ENCODE data around the gene KIAA1549. TPM values are rescaled to one million over a fixed set of nuclear protein-coding genes. Genes with fewer than 3 reads are reported as not detected.

Gene KIAA1549
- total and polyA plus RNA-seq, 4 donors = 0.13 to 2.8 (median 0.58) TPM

DNA sequence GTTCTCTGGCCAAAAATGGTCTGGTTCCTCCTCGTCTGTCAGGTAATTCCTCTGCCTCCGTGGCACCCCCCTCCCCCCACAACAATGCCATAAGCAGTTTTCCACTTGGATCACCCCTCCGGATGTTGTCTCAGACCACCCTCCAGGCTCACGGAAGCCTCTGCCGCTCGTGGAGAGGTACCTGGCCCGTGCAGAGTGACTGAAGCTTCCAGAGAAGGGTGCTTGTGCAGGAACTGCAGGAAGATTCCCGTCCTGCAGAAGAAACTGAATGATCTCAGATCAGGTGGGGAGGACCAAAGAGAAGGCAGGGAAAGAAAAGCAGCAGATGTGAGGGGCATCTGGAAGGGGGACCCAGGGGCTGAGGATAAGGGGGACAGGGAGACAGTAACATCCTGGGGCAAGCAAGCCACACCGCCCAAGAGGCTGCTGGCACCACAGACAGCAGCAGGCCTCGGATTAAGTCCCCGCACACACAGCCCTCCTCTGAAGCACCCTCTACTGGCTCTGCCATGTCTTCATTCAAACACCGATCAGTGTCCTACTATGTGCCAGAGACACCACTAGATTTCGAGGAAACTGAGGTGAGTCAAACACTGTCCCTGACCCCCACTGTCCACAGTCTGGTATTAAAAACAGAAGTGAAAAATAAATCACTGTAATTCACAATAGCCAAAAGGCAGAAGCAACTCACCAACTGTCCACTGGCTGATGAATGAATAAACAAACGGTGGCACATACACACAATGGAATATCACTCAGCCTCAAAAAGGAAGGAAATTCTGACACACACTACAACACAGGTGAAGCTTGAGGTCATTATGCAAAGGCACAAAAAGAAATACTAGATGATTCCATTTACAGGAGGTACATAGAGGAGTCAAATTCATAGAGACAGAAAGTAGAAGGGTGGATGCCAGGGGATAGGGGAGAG is 26.4 kb downstream of the KIAA1549 start:
- H3K4me1 ChIP-seq (ENCODE audit: control insufficient read depth in 1 of 2, insufficient read depth in 2 of 2, low read length in 2 of 2) = no peaks in the 10 kb centered on the region
- H3K27me3 ChIP-seq (ENCODE audit: control insufficient read depth in 1 of 2, insufficient read depth in 2 of 2, low read length in 1 of 2) = no peaks in the 10 kb centered on the region
- intact Hi-C loops (cut with DNase I) = no loop called here
- no peaks in the 10 kb centered on the region for H3K36me3 ChIP-seq (ENCODE audit: control insufficient read depth in 1 of 2, insufficient read depth in 2 of 2, low read length in 1 of 2)
- ATAC-seq (ENCODE audit: low FRiP score) (no peak), DNase-seq (no peak)
- no peak overlapping the region for H3K4me3 ChIP-seq (ENCODE audit: low read length in 2 of 2)
- WGBS, 2 donors = 72 to 83% methylated on average over 14 of the region's 14 CpGs
- H3K9me3 ChIP-seq (ENCODE audit: control insufficient read depth, low read length) = no peaks in the 10 kb centered on the region
- H3K27ac ChIP-seq (ENCODE audit: low read depth in 1 of 2, low read length in 2 of 2) = no peak overlapping the region

DNA sequence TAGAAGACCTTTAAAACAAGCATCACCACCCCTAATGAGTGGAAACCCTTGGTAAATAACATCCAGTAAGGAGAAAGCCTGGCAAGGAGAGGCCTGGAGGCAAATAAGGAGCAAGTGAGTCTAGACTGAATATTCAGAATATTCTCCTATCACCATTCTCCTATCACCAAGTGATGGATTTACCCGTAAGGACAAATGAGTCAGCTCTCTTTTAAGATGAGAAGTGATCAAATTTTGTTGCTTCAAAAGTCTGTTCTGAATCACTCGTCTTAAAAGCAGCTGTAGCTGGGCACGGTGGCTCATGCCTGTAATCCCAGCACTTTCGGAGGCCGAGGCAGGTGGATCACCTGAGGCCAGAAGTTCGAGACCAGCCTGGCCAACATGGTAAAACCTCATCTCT is 28.4 kb downstream of the KIAA1549 start:
- no peak for ATAC-seq (ENCODE audit: low FRiP score)
- no peaks in the 10 kb centered on the region for H3K36me3 ChIP-seq (ENCODE audit: control insufficient read depth in 1 of 2, insufficient read depth in 2 of 2, low read length in 1 of 2)
- 95% methylated on average over 6 of the region's 6 CpGs for WGBS, 2 donors
- no peaks in the 10 kb centered on the region for H3K9me3 ChIP-seq (ENCODE audit: control insufficient read depth, low read length)
- no peak overlapping the region for H3K27ac ChIP-seq (ENCODE audit: low read depth in 1 of 2, low read length in 2 of 2)
- no peak for DNase-seq
- no peak overlapping the region for H3K4me3 ChIP-seq (ENCODE audit: low read length in 2 of 2)
- H3K27me3 ChIP-seq (ENCODE audit: control insufficient read depth in 1 of 2, insufficient read depth in 2 of 2, low read length in 1 of 2) = no peaks in the 10 kb centered on the region
- H3K4me1 ChIP-seq (ENCODE audit: control insufficient read depth in 1 of 2, insufficient read depth in 2 of 2, low read length in 2 of 2) = no peaks in the 10 kb centered on the region
- intact Hi-C loops (cut with DNase I) = no loop called here

DNA sequence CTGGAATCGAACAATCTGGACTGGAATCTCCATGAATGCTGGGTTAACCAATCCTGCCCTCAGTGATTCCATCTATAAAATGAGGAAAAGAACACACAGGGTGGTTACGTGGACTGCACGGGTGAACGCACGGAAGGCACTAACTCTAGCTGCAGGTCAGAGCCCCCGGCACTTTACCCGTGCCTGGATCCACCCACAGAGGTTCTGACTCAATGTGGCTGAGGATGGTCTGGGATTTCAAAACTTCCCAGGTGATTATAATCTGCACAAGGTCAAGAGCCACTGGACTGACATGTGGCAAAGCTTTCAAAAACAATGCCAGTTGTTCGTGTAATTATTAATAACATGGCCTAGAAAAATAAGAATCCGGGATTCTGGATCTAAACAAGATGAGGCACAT is 29.2 kb downstream of the KIAA1549 start:
- Histone ChIP-seq H3K27me3 (ENCODE audit: control insufficient read depth in 1 of 2, insufficient read depth in 2 of 2, low read length in 1 of 2) (no peaks in the 10 kb centered on the region), H3K36me3 (ENCODE audit: control insufficient read depth in 1 of 2, insufficient read depth in 2 of 2, low read length in 1 of 2) (no peaks in the 10 kb centered on the region), H3K9me3 (ENCODE audit: control insufficient read depth, low read length) (no peaks in the 10 kb centered on the region), H3K4me1 (ENCODE audit: control insufficient read depth in 1 of 2, insufficient read depth in 2 of 2, low read length in 2 of 2) (no peaks in the 10 kb centered on the region), H3K27ac (ENCODE audit: low read depth in 1 of 2, low read length in 2 of 2) (no peak overlapping the region), H3K4me3 (ENCODE audit: low read length in 2 of 2) (no peak overlapping the region)
- ATAC-seq (ENCODE audit: low FRiP score) = no peak
- intact Hi-C loops (cut with DNase I) = no loop called here
- no peak for DNase-seq
- WGBS, 2 donors = 84 to 88% methylated on average over 9 of the region's 9 CpGs

DNA sequence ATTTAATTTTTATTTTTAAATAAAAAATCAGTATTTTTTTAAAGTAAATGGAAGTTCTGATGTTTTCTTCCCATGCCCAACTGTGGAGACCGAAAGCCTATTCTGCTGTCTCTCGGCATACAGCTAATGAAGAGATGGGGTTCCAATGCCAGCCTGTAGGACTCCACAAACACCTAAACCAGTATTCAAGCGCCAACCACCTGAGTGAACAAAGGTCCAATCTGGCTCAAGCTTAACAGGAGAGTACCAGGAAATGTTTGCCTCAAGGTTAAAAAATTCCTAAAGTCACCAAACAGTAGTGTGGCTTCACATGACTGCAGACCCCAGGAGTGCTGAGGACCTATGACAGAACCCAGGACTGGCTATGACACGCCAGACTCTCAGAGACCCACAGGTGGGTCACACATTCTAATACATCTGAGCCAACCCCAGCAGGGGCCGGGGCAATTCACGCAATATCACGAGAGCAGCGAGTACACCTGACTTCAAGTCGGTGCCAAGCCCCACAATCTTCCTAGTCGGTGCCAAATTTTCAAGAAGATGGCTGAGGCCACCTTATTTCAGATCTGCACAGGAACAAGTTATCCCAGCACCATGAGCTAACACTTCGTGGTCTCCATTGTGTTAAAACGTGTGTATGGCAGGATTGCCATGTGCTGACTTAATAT is 31.6 kb downstream of the KIAA1549 start:
- DNase-seq = no peak
- no peaks in the 10 kb centered on the region for H3K36me3 ChIP-seq (ENCODE audit: control insufficient read depth in 1 of 2, insufficient read depth in 2 of 2, low read length in 1 of 2)
- no peak for ATAC-seq (ENCODE audit: low FRiP score)
- no peaks in the 10 kb centered on the region for H3K9me3 ChIP-seq (ENCODE audit: control insufficient read depth, low read length)
- H3K27ac ChIP-seq (ENCODE audit: low read depth in 1 of 2, low read length in 2 of 2) = no peak overlapping the region
- no peaks in the 10 kb centered on the region for H3K4me1 ChIP-seq (ENCODE audit: control insufficient read depth in 1 of 2, insufficient read depth in 2 of 2, low read length in 2 of 2)
- H3K27me3 ChIP-seq (ENCODE audit: control insufficient read depth in 1 of 2, insufficient read depth in 2 of 2, low read length in 1 of 2) = no peaks in the 10 kb centered on the region
- H3K4me3 ChIP-seq (ENCODE audit: low read length in 2 of 2) = no peak overlapping the region
- WGBS, 2 donors = 94 to 95% methylated on average over 12 of the region's 12 CpGs
- intact Hi-C loops (cut with DNase I) = no loop called here

DNA sequence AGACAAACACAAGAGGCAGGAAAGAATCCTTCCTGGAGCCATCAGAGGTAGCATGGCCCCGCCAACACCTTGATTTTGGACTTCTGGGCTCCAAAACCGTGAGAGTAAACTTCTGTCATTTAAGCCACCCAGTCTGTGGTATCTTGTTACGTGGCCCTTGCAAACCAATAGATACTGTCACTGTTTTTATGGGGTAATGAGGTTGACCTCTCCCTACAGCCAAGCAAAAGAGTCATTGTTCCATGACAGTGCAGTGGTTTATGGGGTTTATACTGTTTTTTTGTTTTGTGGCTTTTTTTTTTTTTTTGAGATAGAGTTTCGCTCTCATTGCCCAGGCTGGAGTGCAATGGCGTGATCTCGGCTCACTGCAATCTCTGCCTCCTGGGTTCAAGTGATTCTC is 32.8 kb downstream of the KIAA1549 start:
- no peak overlapping the region for H3K4me3 ChIP-seq (ENCODE audit: low read length in 2 of 2)
- no peak overlapping the region for H3K27ac ChIP-seq (ENCODE audit: low read depth in 1 of 2, low read length in 2 of 2)
- H3K9me3 ChIP-seq (ENCODE audit: control insufficient read depth, low read length) = no peaks in the 10 kb centered on the region
- no peaks in the 10 kb centered on the region for H3K27me3 ChIP-seq (ENCODE audit: control insufficient read depth in 1 of 2, insufficient read depth in 2 of 2, low read length in 1 of 2)
- intact Hi-C loops (cut with DNase I) = no loop called here
- ATAC-seq (ENCODE audit: low FRiP score) = no peak
- 94 to 96% methylated on average over 6 of the region's 6 CpGs for WGBS, 2 donors
- no peaks in the 10 kb centered on the region for H3K36me3 ChIP-seq (ENCODE audit: control insufficient read depth in 1 of 2, insufficient read depth in 2 of 2, low read length in 1 of 2)
- DNase-seq = no peak
- H3K4me1 ChIP-seq (ENCODE audit: control insufficient read depth in 1 of 2, insufficient read depth in 2 of 2, low read length in 2 of 2) = no peaks in the 10 kb centered on the region

DNA sequence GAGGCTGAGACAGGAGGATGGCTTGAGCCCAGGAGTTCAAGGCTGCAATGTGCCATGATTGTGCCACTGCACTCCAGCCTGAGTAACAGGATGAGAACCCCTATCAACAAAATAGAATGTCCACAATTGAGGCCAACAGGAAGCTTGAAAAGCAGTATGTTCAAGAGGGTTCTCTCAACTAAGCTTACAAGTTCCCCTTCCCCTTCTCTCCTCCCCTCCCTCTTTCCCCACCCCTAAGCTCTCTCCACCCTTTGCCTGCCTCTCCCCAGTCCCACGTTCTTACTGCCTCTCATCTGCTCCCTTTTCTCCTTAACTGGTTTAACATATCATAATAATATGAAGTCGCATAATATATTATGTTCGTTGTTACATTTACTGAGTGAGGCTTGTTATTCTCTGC is 35.4 kb downstream of the KIAA1549 start:
- H3K27me3 ChIP-seq (ENCODE audit: control insufficient read depth in 1 of 2, insufficient read depth in 2 of 2, low read length in 1 of 2) = no peaks in the 10 kb centered on the region
- no peak for DNase-seq
- 74 to 79% methylated on average over 3 of the region's 3 CpGs for WGBS, 2 donors
- no peaks in the 10 kb centered on the region for H3K9me3 ChIP-seq (ENCODE audit: control insufficient read depth, low read length)
- no peaks in the 10 kb centered on the region for H3K36me3 ChIP-seq (ENCODE audit: control insufficient read depth in 1 of 2, insufficient read depth in 2 of 2, low read length in 1 of 2)
- intact Hi-C loops (cut with DNase I) = no loop called here
- no peak overlapping the region for H3K27ac ChIP-seq (ENCODE audit: low read depth in 1 of 2, low read length in 2 of 2)
- no peak for ATAC-seq (ENCODE audit: low FRiP score)
- H3K4me1 ChIP-seq (ENCODE audit: control insufficient read depth in 1 of 2, insufficient read depth in 2 of 2, low read length in 2 of 2) = no peaks in the 10 kb centered on the region
- H3K4me3 ChIP-seq (ENCODE audit: low read length in 2 of 2) = no peak overlapping the region

DNA sequence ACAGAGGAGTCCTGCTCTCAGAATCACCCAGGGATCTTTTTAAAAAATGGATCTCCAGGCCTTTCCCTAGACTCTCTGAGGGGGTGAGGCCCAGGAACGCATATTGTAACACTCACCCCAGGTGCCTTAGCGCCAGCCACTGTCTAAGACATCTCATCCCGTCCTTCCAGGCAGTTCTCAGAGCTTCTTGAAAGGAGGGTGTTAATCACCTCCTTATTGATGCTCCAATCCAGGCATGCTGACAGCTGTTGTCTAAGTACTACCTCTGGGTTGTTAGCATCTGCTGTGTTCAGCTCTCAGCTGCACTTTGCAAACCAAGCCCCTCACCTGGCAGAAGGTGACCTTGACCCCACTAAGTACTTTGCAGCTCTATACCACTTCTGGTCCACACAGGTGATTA is 36.0 kb downstream of the KIAA1549 start:
- WGBS, 2 donors = 69 to 92% methylated on average over 3 of the region's 3 CpGs
- intact Hi-C loops (cut with DNase I) = no loop called here
- ATAC-seq (ENCODE audit: low FRiP score) (no peak), DNase-seq (no peak)
- no peaks in the 10 kb centered on the region for H3K27me3 ChIP-seq (ENCODE audit: control insufficient read depth in 1 of 2, insufficient read depth in 2 of 2, low read length in 1 of 2)
- H3K9me3 ChIP-seq (ENCODE audit: control insufficient read depth, low read length) = no peaks in the 10 kb centered on the region
- H3K36me3 ChIP-seq (ENCODE audit: control insufficient read depth in 1 of 2, insufficient read depth in 2 of 2, low read length in 1 of 2) = no peaks in the 10 kb centered on the region
- no peak overlapping the region for H3K4me3 ChIP-seq (ENCODE audit: low read length in 2 of 2)
- no peaks in the 10 kb centered on the region for H3K4me1 ChIP-seq (ENCODE audit: control insufficient read depth in 1 of 2, insufficient read depth in 2 of 2, low read length in 2 of 2)
- no peak overlapping the region for H3K27ac ChIP-seq (ENCODE audit: low read depth in 1 of 2, low read length in 2 of 2)

DNA sequence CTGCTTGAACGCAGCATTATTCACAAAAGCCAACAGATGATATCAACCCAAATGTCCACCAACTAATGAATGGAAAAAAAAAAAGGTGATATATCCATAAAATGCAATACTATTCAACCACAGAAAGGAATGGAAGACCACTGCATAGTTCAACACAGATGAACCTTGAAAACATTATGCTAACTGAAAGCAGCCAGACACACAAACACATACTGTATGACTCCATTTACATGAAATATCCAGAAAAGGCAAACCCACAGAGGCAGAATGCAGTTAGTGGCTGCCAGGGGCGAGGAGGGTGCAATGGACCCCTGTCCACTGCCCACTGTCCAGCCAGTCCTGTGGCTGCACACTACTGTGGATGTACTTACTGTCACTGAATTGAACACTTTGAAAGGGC is 36.6 kb downstream of the KIAA1549 start:
- Histone ChIP-seq H3K36me3 (ENCODE audit: control insufficient read depth in 1 of 2, insufficient read depth in 2 of 2, low read length in 1 of 2) (no peaks in the 10 kb centered on the region), H3K4me3 (ENCODE audit: low read length in 2 of 2) (no peak overlapping the region), H3K9me3 (ENCODE audit: control insufficient read depth, low read length) (no peaks in the 10 kb centered on the region), H3K27me3 (ENCODE audit: control insufficient read depth in 1 of 2, insufficient read depth in 2 of 2, low read length in 1 of 2) (no peaks in the 10 kb centered on the region), H3K27ac (ENCODE audit: low read depth in 1 of 2, low read length in 2 of 2) (no peak overlapping the region), H3K4me1 (ENCODE audit: control insufficient read depth in 1 of 2, insufficient read depth in 2 of 2, low read length in 2 of 2) (no peaks in the 10 kb centered on the region)
- WGBS, 2 donors = 77 to 81% methylated on average over 2 of the region's 2 CpGs
- ATAC-seq (ENCODE audit: low FRiP score) (no peak), DNase-seq (no peak)
- intact Hi-C loops (cut with DNase I) = no loop called here

DNA sequence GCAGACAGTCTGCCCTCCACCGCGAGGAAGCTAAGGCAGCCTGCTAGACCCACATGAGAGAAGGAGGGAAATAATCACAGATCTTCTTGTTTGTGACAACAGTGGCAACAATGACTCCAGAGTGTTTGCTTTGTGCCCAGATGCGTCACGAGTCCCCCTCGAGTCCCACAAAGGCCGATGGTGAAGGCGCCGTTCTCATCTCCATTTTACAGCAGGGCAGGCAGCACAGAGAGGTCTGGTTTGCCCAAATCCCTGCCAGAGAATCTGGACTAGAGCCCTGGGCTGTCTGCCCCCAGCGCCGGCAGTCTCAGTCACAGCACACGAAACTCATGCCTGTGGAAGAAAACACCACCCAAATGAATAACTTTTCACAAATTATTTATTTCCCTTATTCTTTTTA is 38.1 kb downstream of the KIAA1549 start:
- no peaks in the 10 kb centered on the region for H3K9me3 ChIP-seq (ENCODE audit: control insufficient read depth, low read length)
- DNase-seq (no peak), ATAC-seq (ENCODE audit: low FRiP score) (no peak)
- H3K36me3 ChIP-seq (ENCODE audit: control insufficient read depth in 1 of 2, insufficient read depth in 2 of 2, low read length in 1 of 2) = no peaks in the 10 kb centered on the region
- 80 to 83% methylated on average over 11 of the region's 11 CpGs for WGBS, 2 donors
- intact Hi-C loops (cut with DNase I) = no loop called here
- no peak overlapping the region for H3K4me3 ChIP-seq (ENCODE audit: low read length in 2 of 2)
- no peaks in the 10 kb centered on the region for H3K4me1 ChIP-seq (ENCODE audit: control insufficient read depth in 1 of 2, insufficient read depth in 2 of 2, low read length in 2 of 2)
- no peaks in the 10 kb centered on the region for H3K27me3 ChIP-seq (ENCODE audit: control insufficient read depth in 1 of 2, insufficient read depth in 2 of 2, low read length in 1 of 2)
- no peak overlapping the region for H3K27ac ChIP-seq (ENCODE audit: low read depth in 1 of 2, low read length in 2 of 2)
